Fibroblast of skin of right biceps (primary cell): ENCODE data around the gene EFHC1.
"Not testable (repeated sequence)": the region's sequence is repeated elsewhere in the genome, so short reads cannot be mapped to it uniquely, and the experiment has no call there.

Experiments
- DNase-seq: peaks from one replicate; pipeline ENCODE4 v3.0.0-alpha.2; 2013

The EFHC1 gene

DNA sequence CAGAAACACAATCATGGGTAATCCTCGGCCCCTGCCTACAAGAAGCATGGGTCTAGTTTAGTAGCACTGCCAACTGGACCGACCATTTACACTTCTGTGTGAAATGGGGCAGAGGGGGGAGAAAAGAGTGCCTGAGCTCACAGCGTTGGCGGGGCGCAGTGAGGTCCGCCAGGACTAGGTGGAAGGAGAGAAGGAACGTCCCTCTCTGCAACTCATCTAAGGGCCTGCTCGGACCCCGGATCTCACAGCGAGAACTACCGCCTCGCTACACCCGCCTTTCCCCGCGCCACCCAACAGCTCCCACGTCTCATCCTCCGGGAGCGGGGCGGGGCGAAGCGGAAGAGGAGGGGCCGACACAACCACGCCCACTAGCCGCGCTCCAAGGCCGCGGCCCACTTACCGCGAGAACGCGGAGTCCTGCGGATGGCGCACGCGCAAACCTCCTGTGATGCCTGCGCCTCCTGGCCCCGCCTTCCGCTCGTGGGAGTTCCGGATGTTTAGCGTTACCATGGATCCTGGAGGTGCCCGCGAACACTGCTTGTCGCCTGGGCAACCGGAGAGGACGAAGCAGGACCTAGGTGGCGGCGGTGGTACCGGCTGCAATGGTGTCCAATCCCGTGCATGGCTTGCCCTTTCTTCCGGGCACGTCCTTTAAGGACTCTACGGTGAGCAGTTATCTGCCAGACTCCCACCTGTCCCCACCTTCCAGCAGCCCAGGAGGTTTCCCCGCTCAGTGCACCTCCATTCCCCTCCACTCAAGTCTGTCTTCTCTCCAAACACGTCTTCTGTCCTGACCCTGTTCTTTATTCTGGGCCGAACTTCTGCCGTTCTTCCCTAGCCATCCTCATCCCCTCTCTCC is at the start of gene EFHC1:
TSS of gene EFHC1 (plus strand) at position 534 of the 859 bp plus-strand sequence. CDS start at position 603, 69 bp downstream.
- DNase-seq, result peak; percentile 97

DNA sequence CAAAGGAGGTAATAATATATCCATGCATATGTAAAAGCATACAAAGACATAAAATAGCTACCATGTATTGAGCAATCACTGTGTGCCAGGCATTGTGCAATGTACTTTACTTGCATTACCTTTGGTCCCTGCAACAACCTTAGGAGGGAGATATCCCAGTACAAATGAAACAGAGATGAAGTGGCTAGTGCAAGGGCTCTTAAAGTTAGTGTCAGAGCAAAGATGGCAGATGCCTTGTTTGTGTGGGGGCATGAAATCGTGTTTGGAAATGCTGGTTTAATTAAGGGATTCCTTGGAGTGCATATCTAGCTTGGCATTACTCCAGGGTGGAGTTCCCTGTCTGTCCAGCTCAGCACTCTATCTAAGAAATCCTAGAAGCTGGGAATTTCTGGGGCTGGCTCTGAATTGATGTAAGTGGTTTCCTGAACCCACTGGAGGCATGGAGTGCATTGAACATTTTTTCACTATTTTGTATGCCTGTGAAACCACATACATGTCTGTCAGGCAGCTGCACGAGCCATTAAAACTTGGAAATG is 48.4 kb upstream of the EFHC1 start:
- DNase-seq, result peak; percentile 48

GRCh38 chr6:52373151-52373690 is 46.9 kb upstream of the EFHC1 start:
- DNase-seq, result no peak

DNA sequence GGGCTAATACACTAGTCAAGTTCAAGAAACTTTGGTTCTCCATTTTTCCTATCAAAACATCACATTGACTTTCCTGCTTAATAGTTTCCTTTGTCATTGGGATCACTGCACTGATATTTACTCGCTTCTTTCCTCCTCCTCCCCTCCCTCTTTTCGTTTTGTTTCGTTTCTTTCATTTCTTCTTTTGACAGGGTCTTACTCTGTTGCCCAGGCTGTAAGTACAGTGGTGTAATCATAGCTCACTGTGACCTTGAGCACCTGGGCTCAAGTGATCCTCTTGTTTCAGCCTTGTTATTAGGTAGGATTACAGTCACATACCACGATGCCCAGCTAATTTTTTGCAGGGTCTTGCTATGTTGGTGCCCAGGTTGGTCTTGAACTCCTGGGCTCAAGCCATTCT is 45.9 kb upstream of the EFHC1 start:
- no peak for DNase-seq

DNA sequence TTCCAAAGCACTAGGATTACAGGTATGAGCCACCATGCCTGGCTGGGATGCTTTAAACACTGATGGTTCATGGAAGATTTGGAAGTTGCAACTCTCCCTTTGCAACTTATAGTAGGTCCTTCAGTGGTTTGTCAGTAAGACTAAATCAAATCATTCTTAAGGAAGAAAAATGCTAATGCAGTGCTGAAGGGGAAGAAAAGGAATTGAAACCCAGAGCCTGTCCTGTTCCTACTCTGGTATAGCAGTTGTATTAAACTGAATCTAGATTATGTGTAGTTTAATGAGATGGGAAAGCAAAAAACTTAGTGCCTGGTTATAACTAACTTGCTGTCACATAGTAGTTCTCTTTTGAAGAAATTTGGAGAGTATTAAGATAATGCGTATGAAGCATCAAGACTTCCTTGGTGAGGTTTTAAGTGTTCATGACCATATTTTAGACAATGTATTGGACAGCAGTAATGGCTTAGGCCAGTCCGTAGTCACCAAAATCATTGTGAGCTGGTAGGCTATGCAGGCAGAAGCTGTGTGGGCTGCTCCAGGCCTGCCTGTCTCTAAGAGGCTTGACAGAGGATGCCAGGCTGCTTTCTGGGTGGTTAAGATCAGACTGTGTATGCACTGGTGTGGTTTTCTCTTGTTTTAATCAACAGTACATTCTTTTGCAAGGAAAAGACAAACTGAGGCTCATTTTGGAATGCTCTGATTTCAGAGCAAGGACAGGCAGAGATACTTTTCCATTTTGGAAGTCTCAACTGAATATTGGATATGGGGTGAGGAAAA is 44.2 kb upstream of the EFHC1 start:
- no peak for DNase-seq

DNA sequence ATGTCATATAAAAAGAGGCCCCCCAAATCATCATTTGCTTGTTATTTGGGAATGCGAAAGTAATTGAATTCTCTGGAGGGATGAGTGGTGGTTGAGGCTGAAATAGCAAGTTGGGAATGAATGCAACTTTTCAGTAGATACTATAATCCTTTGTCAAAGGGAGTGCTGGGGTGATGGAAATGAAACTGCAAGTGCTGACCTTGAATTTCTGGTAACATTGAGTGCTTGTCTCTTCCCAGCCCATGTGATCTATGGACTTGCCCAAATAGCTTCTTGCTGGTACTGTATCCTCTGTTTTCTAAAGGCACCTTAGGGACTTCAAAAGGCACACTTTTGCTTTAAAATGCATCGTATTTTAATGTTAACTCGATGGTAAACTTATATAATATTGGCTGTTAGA is 43.4 kb upstream of the EFHC1 start:
- DNase-seq, result no peak

DNA sequence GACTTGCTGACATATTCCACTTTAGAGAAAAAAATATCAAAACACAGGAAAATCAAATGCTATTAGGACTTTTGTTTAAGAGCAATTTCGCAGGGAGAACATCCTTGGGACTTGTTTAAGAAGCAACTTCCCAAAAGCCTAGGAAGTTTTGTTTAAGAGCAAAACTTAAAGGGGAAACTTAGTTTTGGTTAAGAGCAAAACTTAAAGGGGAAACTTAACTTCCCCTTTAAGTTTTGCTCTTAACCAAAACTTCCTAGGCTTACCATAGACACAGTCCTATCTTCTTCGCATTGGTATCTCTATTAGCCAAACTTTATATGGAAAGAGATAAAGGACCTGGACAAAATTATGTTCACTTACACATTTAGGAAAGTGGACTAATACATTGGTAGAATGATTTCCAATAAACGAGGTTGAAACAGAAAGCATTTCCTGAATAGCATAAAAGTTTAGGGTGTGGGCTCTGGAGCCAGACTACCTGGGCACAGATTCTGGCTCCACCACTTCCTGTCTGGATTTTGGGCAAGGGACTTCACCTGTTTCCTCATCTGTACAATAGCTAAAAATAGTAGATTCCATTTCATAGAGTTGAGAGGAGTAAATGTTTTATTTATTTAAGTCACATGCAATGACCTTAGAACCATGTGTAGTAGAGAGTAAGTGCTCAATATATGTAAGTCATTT is 42.5 kb upstream of the EFHC1 start:
- no peak for DNase-seq

GRCh38 chr6:52381249-52381648 is 38.9 kb upstream of the EFHC1 start:
- no peak for DNase-seq

DNA sequence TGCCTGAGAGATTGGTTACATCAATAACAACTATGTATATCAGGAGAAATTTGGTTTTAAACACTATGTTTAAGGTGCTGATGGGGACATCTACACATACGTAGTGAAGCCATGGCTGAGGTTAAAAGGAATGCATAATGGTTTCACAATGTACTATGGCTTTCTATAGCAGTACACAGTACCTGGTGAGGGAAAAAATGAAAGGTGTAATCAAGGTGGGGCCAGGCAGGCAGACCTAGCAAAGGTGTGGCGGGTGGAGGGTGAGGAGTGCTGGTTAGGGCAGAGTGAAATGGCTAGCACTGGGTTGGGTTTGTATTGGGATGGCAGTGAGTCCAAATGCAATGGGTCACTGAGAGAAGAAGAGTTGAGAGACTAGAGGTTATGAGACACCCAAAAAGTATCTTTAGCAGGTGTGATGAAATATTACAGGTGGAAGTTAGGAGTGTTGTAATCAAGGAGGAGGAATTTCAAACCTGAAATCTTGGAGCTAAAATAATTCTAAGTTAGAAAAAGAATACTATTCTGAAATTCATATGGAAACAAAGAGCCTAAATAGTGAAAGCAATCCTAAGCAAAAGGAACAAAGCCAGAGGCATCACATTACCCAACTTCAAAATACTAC is 35.9 kb upstream of the EFHC1 start:
- DNase-seq, result no peak

DNA sequence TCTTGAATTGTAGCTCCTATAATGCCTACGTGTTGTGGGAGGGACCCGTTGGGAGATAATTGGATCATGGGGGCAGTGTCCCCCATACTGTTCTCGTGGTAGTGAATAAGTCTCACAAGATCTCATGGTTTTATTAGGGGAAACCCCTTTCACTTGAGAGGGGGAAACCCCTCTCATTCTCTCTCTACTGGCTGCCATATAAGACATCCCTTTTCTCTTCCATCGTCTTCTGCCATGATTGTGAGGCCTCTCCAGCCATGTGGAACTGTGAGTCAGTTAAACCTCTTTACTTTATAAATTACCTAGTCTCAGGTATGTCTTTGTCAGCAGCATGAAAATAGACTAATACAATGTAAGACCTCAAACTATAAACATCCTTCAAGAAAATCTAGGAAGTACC is 35.1 kb upstream of the EFHC1 start:
- DNase-seq, result no peak

DNA sequence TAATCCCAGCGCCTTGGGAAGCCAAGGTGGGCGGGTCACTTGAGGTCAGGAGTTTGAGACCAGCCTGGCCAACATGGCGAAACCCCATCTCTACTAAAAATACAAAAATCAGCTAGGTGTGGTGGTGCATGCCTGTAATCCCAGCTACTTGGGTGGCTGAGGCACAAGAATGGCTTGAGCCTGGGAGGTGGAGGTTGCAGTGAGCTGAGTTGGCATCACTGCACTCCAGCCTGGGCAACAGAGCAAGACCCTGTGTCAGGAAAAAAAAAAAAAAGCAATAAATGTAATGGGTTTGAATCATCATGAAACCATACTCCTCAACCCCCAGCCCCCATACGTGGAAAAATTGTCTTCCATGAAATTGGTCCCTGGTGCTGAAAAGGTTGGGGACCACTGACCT is 32.0 kb upstream of the EFHC1 start:
- DNase-seq, result not testable (repeated sequence)

GRCh38 chr6:52388790-52389189 is 31.4 kb upstream of the EFHC1 start:
- DNase-seq, result no peak

GRCh38 chr6:52389264-52389625 is 30.9 kb upstream of the EFHC1 start:
- DNase-seq, result no peak

DNA sequence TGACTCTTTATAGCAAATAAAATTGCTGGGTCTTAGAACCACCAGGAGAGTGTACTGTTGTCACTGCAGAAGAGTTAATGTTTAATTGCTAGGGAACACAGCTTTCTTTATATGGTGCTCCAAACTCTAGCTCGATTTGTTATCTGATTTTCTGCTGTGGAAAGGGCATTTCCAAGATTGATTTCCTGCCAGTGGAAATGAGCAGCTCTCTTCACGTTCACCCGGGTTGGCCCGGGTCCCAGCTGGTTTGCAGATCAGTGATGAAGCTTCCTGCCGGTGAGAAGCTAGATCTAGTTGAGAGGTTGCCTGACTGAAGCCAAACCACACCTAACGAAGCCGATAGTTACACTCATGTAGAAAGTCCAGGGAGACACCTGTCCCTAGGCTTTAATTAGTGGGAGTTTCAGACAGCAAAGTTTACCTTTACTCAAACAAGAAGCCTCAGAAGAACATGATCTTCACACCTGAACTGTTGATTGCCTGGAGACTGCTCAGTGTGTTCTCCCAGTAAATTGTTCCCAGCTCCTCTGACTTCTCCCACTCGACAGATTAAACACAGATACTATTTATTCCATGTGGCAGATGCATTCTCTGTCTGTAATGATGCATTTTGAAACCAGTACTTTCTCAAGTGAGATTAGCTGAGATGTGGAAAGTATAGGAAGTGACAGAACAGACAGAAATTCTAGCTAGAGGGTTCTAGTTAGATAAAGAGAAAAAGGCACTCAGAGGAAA is 30.3 kb upstream of the EFHC1 start:
- DNase-seq, result peak; percentile 60

- DNase-seq, result peak; percentile 70
Observed at GRCh38 chr6:52390361-52390727, 29.8 kb upstream of the EFHC1 start.

DNA sequence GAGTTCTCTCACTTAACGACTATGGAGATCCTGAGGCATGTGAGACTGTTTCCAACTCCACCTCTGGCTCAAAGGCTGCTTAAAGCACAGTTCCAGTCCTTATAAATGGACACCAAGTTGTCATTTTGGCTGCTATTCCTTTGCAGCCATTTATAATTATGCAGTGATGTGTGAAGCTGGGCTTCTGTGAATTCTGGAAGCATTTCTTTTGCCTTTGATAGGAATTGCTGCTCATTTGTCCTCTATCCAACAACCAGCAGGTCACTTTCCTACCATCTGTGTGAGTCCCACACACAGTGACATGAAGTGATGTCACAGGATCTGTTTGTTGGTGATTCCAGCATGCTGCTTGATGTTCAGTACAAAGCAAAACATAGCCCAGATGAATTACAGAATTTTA is 28.5 kb upstream of the EFHC1 start:
- DNase-seq, result no peak

- DNase-seq, result peak; percentile 72
Observed at GRCh38 chr6:52392944-52393343, 27.2 kb upstream of the EFHC1 start.

- DNase-seq, result no peak
Observed at GRCh38 chr6:52393780-52394179, 26.4 kb upstream of the EFHC1 start.

GRCh38 chr6:52394251-52394666 is 25.9 kb upstream of the EFHC1 start:
- no peak for DNase-seq

DNA sequence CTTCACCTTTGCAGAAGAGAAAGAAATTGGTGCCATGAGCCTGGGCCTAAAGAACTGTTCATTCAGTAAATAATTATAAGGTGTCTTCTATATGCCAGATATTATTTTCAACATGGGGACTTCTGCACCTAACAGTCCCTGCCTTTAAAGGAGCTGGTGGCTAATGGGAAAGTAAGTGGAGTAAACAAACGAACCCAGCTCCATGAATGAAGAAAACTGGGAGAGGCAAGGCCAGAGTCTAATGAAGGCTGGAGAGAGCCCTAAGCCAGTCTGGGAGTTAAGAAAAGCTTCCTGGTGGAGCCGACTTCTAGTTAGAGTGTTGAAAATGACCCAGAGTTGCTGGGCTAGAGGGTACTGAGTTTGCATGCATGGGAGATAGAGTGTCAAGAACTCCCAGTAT is 24.2 kb upstream of the EFHC1 start:
- no peak for DNase-seq

GRCh38 chr6:52399511-52400312 is 20.4 kb upstream of the EFHC1 start:
- peak; percentile 62 for DNase-seq
